Nasal cavity respiratory epithelium epithelial cell of viscerocranial mucosa (primary cell): ENCODE data around the gene TGFB1I1. TPM values are rescaled to one million over a fixed set of nuclear protein-coding genes. Genes with fewer than 3 reads are reported as not detected.

ENCODE experiments used
- total RNA-seq: library from RNA; depleted of rRNA; stranded (reverse); fragments of >200 nt; gene quantifications from 2 replicates; pipeline ENCODE4 v1.2.3, GENCODE V29; 2014

TGFB1I1 gene
- total RNA-seq = 1.7 and 5.2 TPM in 2 replicates

GRCh38 chr16:31471875-31472708 is at the start of gene TGFB1I1:
Gene TGFB1I1, plus strand, starts transcription at chr16:31472152. Its CDS starts 37 bp downstream, at chr16:31472189.

GRCh38 chr16:31428279-31428597 is 43.7 kb upstream of the TGFB1I1 start, which contains the start of gene COX6A2:
Gene COX6A2, minus strand, starts transcription at chr16:31428360. Its CDS starts 35 bp downstream, at chr16:31428325.

GRCh38 chr16:31458844-31459686 is 12.9 kb upstream of the TGFB1I1 start, which contains the start of gene ARMC5:
Gene ARMC5, plus strand, starts transcription at chr16:31459501. Its CDS starts 24 bp downstream, at chr16:31459525.

DNA sequence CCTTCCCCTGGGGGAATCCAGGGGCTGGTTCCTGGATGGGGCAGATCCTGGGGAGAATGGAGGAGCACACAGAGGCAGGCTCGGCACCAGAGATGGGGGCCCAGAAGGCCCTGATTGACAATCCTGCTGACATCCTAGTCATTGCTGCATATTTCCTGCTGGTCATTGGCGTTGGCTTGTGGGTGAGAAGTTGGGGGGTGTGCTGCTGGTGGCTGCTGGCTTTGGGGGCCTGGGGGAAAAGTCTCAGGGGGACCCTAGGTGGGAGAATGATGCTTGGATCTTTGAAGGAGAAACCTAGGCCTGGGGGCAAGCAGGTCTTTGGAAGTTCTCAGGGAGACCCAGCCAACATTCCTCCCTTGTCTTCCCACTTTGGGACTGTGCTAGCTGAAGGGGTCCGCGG is 11.1 kb downstream of the TGFB1I1 start, which contains the start of gene SLC5A2:
SLC5A2 (plus strand) TSS at position 43 of the 400 bp plus-strand sequence; CDS start at position 57, 14 bp downstream.

DNA sequence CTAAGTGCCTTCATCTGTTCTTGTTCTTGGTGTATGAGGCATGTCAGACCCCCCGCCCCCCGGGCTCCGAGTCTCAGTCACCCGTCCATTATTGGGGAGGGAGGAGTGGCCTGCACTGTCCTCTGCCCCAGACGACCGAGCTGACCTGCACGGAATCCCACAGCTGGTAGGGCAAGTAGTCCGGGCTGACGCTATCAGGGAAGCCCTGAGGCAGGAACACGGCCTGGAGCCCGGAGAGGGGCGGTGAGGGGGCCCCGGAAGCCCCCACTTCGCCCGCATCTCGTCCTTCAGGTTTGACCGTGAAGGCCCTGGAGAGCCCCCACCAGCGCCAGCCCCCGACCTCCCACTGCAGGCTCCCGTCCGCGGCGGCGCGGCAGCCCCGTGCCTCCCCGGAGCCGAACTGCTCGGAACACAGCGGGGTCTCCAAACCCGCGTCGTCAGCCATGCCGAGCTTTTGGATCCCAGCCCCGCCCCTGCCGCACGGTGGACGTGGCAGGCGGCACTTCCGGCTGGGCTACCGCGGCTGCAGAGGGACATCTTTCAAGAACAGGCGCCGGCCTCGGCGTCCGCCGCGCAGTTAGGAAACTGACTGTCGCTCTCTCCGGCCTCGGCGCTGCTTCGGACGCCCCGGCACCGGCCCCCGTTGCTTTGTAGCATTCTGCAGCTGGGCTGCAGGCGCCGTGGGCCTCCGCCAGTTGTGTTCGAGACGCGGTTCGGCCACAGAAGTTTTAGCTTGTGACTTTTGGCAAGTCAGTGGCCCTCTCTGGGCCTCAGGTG is 36.2 kb downstream of the TGFB1I1 start, which contains the start of gene RUSF1:
RUSF1 (minus strand) TSS at position 463 of the 777 bp plus-strand sequence; CDS start at position 445, 18 bp downstream.

Other genes starting within 250 kb of the TGFB1I1 start
- gene ITGAM, start 212.2 kb upstream of the TGFB1I1 start, total RNA-seq = 0.57 TPM in 1 of 2 replicates, not detected in the other
- gene ITGAX, start 117.0 kb upstream of the TGFB1I1 start, total RNA-seq = under 0.01 TPM in 1 of 2 replicates, not detected in the other
- gene ITGAD, start 78.8 kb upstream of the TGFB1I1 start, total RNA-seq = not detected in 2 replicates
- gene COX6A2, start 43.8 kb upstream of the TGFB1I1 start, total RNA-seq = not detected in 2 replicates
- under 0.01 and 0.43 TPM in 2 replicates for gene ZNF843, start 29.4 kb upstream of the TGFB1I1 start, total RNA-seq
- gene ARMC5, start 12.7 kb upstream of the TGFB1I1 start, total RNA-seq = 7.2 and 14.9 TPM in 2 replicates
- not detected in 2 replicates for gene SLC5A2, start 11.0 kb downstream of the TGFB1I1 start, total RNA-seq
- gene RUSF1, start 36.2 kb downstream of the TGFB1I1 start, total RNA-seq = 35.5 and 56.0 TPM in 2 replicates
- not detected in 2 replicates for gene AHSP, start 55.7 kb downstream of the TGFB1I1 start, total RNA-seq